Measurements from ENCODE around the gene SLC7A6.

The SLC7A6 gene

GRCh38 chr16:68235108-68235886, 29.0 kb upstream of the SLC7A6 start:
- peaks cover 0 to 24% of the 10 kb centered on the region in 2 experiments for H3K36me3 ChIP-seq (ENCODE audit: control insufficient read depth in 1 of 2, insufficient read depth in 2 of 2, low read depth in 1 of 2, low read length in 2 of 2)
- H2BK12ac ChIP-seq (ENCODE audit: low read length in 2 of 2), result peak overlapping the region in 1 of 2 experiments; percentile 55
- H2BK120ac ChIP-seq (ENCODE audit: low read depth, low read length), result no peak overlapping the region
- no peaks in the 10 kb centered on the region for H3K79me1 ChIP-seq (replicated peaks; ENCODE audit: low read length, poor library complexity, severe bottlenecking)
- peak overlapping the region in 1 of 2 experiments; percentile 81 for H3K14ac ChIP-seq (ENCODE audit: low read length in 2 of 2)
- H3K9me3 ChIP-seq (ENCODE audit: control insufficient read depth, low read length), result no peaks in the 10 kb centered on the region
- H2AK5ac ChIP-seq (ENCODE audit: low read length, severe bottlenecking), result peak overlapping the region; percentile 15
- H3K4ac ChIP-seq (ENCODE audit: low read depth in 1 of 2, low read length in 2 of 2), result no peak overlapping the region
- H3K4me1 ChIP-seq (ENCODE audit: control insufficient read depth, insufficient read depth, low read depth, low read length), result peaks cover 37% of the 10 kb centered on the region
- no peak overlapping the region for H4K91ac ChIP-seq (ENCODE audit: low read length)
- no peak overlapping the region for H2AFZ ChIP-seq (ENCODE audit: low read depth, low read length)
- DNase-seq, result no peak
- peak overlapping the region; percentile 31 for H2BK15ac ChIP-seq (ENCODE audit: low read depth, poor library complexity, severe bottlenecking)
- no peak overlapping the region for H2BK5ac ChIP-seq (ENCODE audit: low read depth, low read length, poor library complexity, severe bottlenecking)
- no peak overlapping the region for H3K27ac ChIP-seq (ENCODE audit: low read length, poor library complexity, severe bottlenecking)
- peak overlapping the region; percentile 24 to 38 for H3K18ac ChIP-seq (ENCODE audit: low read depth in 1 of 2, low read length in 2 of 2)
- H3K23ac ChIP-seq (ENCODE audit: low read length in 2 of 2), result peak overlapping the region; percentile 83 to 98
- peaks cover 13 to 17% of the 10 kb centered on the region in 2 experiments for H3K27me3 ChIP-seq (ENCODE audit: control insufficient read depth in 1 of 2, insufficient read depth in 1 of 2, low read length in 2 of 2)
- 13% methylated on average over 60 of the region's 73 CpGs for WGBS
- peak overlapping the region in 1 of 2 experiments; percentile 48 for H3K4me3 ChIP-seq (ENCODE audit: insufficient read depth in 1 of 2, low read depth in 1 of 2, low read length in 2 of 2)
- H3K4me2 ChIP-seq (ENCODE audit: low read length, poor library complexity, severe bottlenecking), result peak overlapping the region; percentile 87
- H4K8ac ChIP-seq (ENCODE audit: low read length), result peak overlapping the region; percentile 86
- no peak overlapping the region for H3K9ac ChIP-seq (ENCODE audit: low read length)

- peak within 1 kb of the TSS; percentile 64 to 93 for H3K18ac ChIP-seq (ENCODE audit: low read depth in 1 of 2, low read length in 2 of 2)
Measured at GRCh38 chr16:68235887-68236136, 28.5 kb upstream of the SLC7A6 start, which contains the start of gene ESRP2. Gene ESRP2 (minus strand): TSS chr16:68236127. CDS start chr16:68236045, 82 bp downstream.

GRCh38 chr16:68236137-68236825, 28.0 kb upstream of the SLC7A6 start:
- Histone ChIP-seq H3K36me3 (ENCODE audit: control insufficient read depth in 1 of 2, insufficient read depth in 2 of 2, low read depth in 1 of 2, low read length in 2 of 2) (peaks cover 0 to 16% of the 10 kb centered on the region in 2 experiments), H3K9me3 (ENCODE audit: control insufficient read depth, low read length) (no peaks in the 10 kb centered on the region), H3K79me1 (replicated peaks; ENCODE audit: low read length, poor library complexity, severe bottlenecking) (no peaks in the 10 kb centered on the region), H3K23ac (ENCODE audit: low read length in 2 of 2) (no peak overlapping the region), H2BK12ac (ENCODE audit: low read length in 2 of 2) (peak overlapping the region; percentile 6 to 91), H3K9ac (ENCODE audit: low read length) (peak overlapping the region; percentile 80), H3K4me1 (ENCODE audit: control insufficient read depth, insufficient read depth, low read depth, low read length) (peaks cover 37% of the 10 kb centered on the region), H2BK120ac (ENCODE audit: low read depth, low read length) (no peak overlapping the region), H3K18ac (ENCODE audit: low read depth in 1 of 2, low read length in 2 of 2) (peak overlapping the region; percentile 64 to 93), H3K27me3 (ENCODE audit: control insufficient read depth in 1 of 2, insufficient read depth in 1 of 2, low read length in 2 of 2) (peaks cover 13 to 17% of the 10 kb centered on the region in 2 experiments), H3K27ac (ENCODE audit: low read length, poor library complexity, severe bottlenecking) (no peak overlapping the region), H2BK5ac (ENCODE audit: low read depth, low read length, poor library complexity, severe bottlenecking) (no peak overlapping the region), H2AFZ (ENCODE audit: low read depth, low read length) (peak overlapping the region; percentile 68), H2AK5ac (ENCODE audit: low read length, severe bottlenecking) (peak overlapping the region; percentile 80), H3K4me3 (ENCODE audit: insufficient read depth in 1 of 2, low read depth in 1 of 2, low read length in 2 of 2) (peak overlapping the region; percentile 50 to 76), H4K91ac (ENCODE audit: low read length) (peak overlapping the region; percentile 85), H2BK15ac (ENCODE audit: low read depth, poor library complexity, severe bottlenecking) (peak overlapping the region; percentile 33), H3K4ac (ENCODE audit: low read depth in 1 of 2, low read length in 2 of 2) (peak overlapping the region in 1 of 2 experiments; percentile 55), H3K14ac (ENCODE audit: low read length in 2 of 2) (no peak overlapping the region), H4K8ac (ENCODE audit: low read length) (peak overlapping the region; percentile 94), H3K4me2 (ENCODE audit: low read length, poor library complexity, severe bottlenecking) (peak overlapping the region; percentile 92)
- WGBS, result 10% methylated on average over 42 of the region's 45 CpGs
- DNase-seq, result no peak

More at GRCh38 chr16:68235887-68236136, 28.5 kb upstream of the SLC7A6 start, which contains the start of gene ESRP2:
- peak within 1 kb of the TSS; percentile 94 for H4K8ac ChIP-seq (ENCODE audit: low read length)
- H3K4me2 ChIP-seq (ENCODE audit: low read length, poor library complexity, severe bottlenecking), result peak within 1 kb of the TSS; percentile 92
- H2BK120ac ChIP-seq (ENCODE audit: low read depth, low read length), result peak within 1 kb of the TSS; percentile 65
- H2BK15ac ChIP-seq (ENCODE audit: low read depth, poor library complexity, severe bottlenecking), result peak within 1 kb of the TSS; percentile 33
- WGBS, result 3% methylated on average over 15 of the region's 36 CpGs
- H3K36me3 ChIP-seq (ENCODE audit: control insufficient read depth in 1 of 2, insufficient read depth in 2 of 2, low read depth in 1 of 2, low read length in 2 of 2), result peaks cover 0 to 21% of the 10 kb centered on the region in 2 experiments
- H2BK5ac ChIP-seq (ENCODE audit: low read depth, low read length, poor library complexity, severe bottlenecking), result no peak within 1 kb of the TSS
- H3K27ac ChIP-seq (ENCODE audit: low read length, poor library complexity, severe bottlenecking), result peak within 1 kb of the TSS; percentile 85
- H2AK5ac ChIP-seq (ENCODE audit: low read length, severe bottlenecking), result peak within 1 kb of the TSS; percentile 80
- peak within 1 kb of the TSS; percentile 68 for H2AFZ ChIP-seq (ENCODE audit: low read depth, low read length)
- H3K4me1 ChIP-seq (ENCODE audit: control insufficient read depth, insufficient read depth, low read depth, low read length), result peaks cover 37% of the 10 kb centered on the region
- H3K23ac ChIP-seq (ENCODE audit: low read length in 2 of 2), result peak within 1 kb of the TSS; percentile 83 to 98
- H3K4ac ChIP-seq (ENCODE audit: low read depth in 1 of 2, low read length in 2 of 2), result peak within 1 kb of the TSS in 1 of 2 experiments; percentile 55
- H3K27me3 ChIP-seq (ENCODE audit: control insufficient read depth in 1 of 2, insufficient read depth in 1 of 2, low read length in 2 of 2), result peaks cover 13 to 17% of the 10 kb centered on the region in 2 experiments
- H3K4me3 ChIP-seq (ENCODE audit: insufficient read depth in 1 of 2, low read depth in 1 of 2, low read length in 2 of 2), result peak within 1 kb of the TSS; percentile 50 to 76
- H3K9me3 ChIP-seq (ENCODE audit: control insufficient read depth, low read length), result no peaks in the 10 kb centered on the region
- DNase-seq, result no peak
- H3K79me1 ChIP-seq (replicated peaks; ENCODE audit: low read length, poor library complexity, severe bottlenecking), result no peaks in the 10 kb centered on the region
- peak within 1 kb of the TSS; percentile 80 for H3K9ac ChIP-seq (ENCODE audit: low read length)
- H3K14ac ChIP-seq (ENCODE audit: low read length in 2 of 2), result peak within 1 kb of the TSS in 1 of 2 experiments; percentile 81
- peak within 1 kb of the TSS; percentile 85 for H4K91ac ChIP-seq (ENCODE audit: low read length)
- H2BK12ac ChIP-seq (ENCODE audit: low read length in 2 of 2), result peak within 1 kb of the TSS; percentile 6 to 91

GRCh38 chr16:68236826-68237242, 27.5 kb upstream of the SLC7A6 start:
- DNase-seq, result no peak
- H2BK120ac ChIP-seq (ENCODE audit: low read depth, low read length), result peak overlapping the region; percentile 65
- H3K79me1 ChIP-seq (replicated peaks; ENCODE audit: low read length, poor library complexity, severe bottlenecking), result no peaks in the 10 kb centered on the region
- H4K91ac ChIP-seq (ENCODE audit: low read length), result peak overlapping the region; percentile 85
- no peaks in the 10 kb centered on the region for H3K9me3 ChIP-seq (ENCODE audit: control insufficient read depth, low read length)
- no peak overlapping the region for H3K23ac ChIP-seq (ENCODE audit: low read length in 2 of 2)
- H3K27me3 ChIP-seq (ENCODE audit: control insufficient read depth in 1 of 2, insufficient read depth in 1 of 2, low read length in 2 of 2), result peaks cover 13 to 17% of the 10 kb centered on the region in 2 experiments
- H3K36me3 ChIP-seq (ENCODE audit: control insufficient read depth in 1 of 2, insufficient read depth in 2 of 2, low read depth in 1 of 2, low read length in 2 of 2), result peaks cover 0 to 10% of the 10 kb centered on the region in 2 experiments
- peak overlapping the region in 1 of 2 experiments; percentile 74 for H3K14ac ChIP-seq (ENCODE audit: low read length in 2 of 2)
- H2BK5ac ChIP-seq (ENCODE audit: low read depth, low read length, poor library complexity, severe bottlenecking), result no peak overlapping the region
- peak overlapping the region; percentile 80 for H3K9ac ChIP-seq (ENCODE audit: low read length)
- H3K4ac ChIP-seq (ENCODE audit: low read depth in 1 of 2, low read length in 2 of 2), result peak overlapping the region in 1 of 2 experiments; percentile 55
- H2BK12ac ChIP-seq (ENCODE audit: low read length in 2 of 2), result peak overlapping the region; percentile 70 to 91
- H2BK15ac ChIP-seq (ENCODE audit: low read depth, poor library complexity, severe bottlenecking), result peak overlapping the region; percentile 97
- peaks cover 37% of the 10 kb centered on the region for H3K4me1 ChIP-seq (ENCODE audit: control insufficient read depth, insufficient read depth, low read depth, low read length)
- peak overlapping the region; percentile 64 to 93 for H3K18ac ChIP-seq (ENCODE audit: low read depth in 1 of 2, low read length in 2 of 2)
- peak overlapping the region; percentile 50 to 76 for H3K4me3 ChIP-seq (ENCODE audit: insufficient read depth in 1 of 2, low read depth in 1 of 2, low read length in 2 of 2)
- H3K27ac ChIP-seq (ENCODE audit: low read length, poor library complexity, severe bottlenecking), result peak overlapping the region; percentile 85
- peak overlapping the region; percentile 92 for H3K4me2 ChIP-seq (ENCODE audit: low read length, poor library complexity, severe bottlenecking)
- H4K8ac ChIP-seq (ENCODE audit: low read length), result peak overlapping the region; percentile 94
- H2AFZ ChIP-seq (ENCODE audit: low read depth, low read length), result peak overlapping the region; percentile 68
- WGBS, result 13% methylated on average over 14 of the region's 21 CpGs
- peak overlapping the region; percentile 80 for H2AK5ac ChIP-seq (ENCODE audit: low read length, severe bottlenecking)
